Stimulated activated CD8-positive, alpha-beta memory T cell treated with anti-CD3 and anti-CD28 coated beads, Interleukin-7, amount 100 ng/mL, for 4 hours (primary cell): ENCODE measurements around the gene SIRPG.
"Not testable (repeated sequence)": the region's sequence is repeated elsewhere in the genome, so short reads cannot be mapped to it uniquely, and the experiment has no call there.

Experiments
- DNase-seq, 2 donors: peaks; one replicate each; pipeline ENCODE4 v3.0.0-alpha.2; 2020; ENCODE audit warnings: low read depth in 2 of 2

Gene SIRPG

DNA sequence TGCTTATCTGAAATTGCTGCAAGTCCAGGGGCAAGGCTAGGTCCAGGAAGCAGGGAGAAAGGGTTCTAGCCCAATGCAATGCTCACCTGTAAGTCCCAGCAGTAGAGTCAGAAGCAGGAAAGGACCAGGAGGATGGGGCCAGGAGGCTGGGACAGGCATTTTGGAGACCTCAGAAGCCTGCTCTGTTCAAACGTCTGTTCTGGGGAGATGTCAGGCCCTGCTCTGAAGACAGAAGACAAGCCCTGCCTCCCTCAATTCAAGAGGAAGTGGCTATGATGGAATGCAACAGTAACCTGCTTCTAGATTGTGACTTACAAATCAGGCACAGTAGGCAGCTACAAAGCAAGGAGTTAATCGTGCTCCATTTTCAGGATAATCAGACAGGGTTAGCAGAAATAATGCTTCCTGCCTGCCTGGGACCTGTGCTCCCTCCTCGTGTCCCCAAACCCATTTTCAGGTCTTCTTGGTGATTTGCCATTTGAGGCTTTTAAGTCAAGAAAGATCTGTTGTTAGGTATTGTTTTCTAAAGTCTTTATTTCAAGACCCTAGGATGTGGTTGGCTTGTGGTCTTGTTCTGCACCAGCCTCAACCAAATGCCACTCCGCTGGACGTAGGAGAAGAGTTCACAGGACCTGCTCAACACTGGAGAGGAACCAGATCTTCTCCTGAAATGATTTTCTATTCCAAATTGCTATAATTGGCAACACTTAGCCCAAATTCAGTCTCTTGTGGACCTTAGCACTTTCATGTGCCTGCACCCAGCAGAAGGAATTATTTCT, at the start of gene SIRPG:
Gene SIRPG, minus strand, starts transcription at position 224 of the 779 bp plus-strand sequence. Its CDS starts 65 bp downstream, at position 159.
- no peak for DNase-seq

GRCh38 chr20:1706887-1707286, 49.3 kb upstream of the SIRPG start:
- not testable (repeated sequence) for DNase-seq

GRCh38 chr20:1706079-1706478, 48.5 kb upstream of the SIRPG start:
- no peak for DNase-seq

GRCh38 chr20:1702855-1703254, 45.3 kb upstream of the SIRPG start:
- DNase-seq = no peak

GRCh38 chr20:1702328-1702727, 44.7 kb upstream of the SIRPG start:
- DNase-seq = no peak

DNA sequence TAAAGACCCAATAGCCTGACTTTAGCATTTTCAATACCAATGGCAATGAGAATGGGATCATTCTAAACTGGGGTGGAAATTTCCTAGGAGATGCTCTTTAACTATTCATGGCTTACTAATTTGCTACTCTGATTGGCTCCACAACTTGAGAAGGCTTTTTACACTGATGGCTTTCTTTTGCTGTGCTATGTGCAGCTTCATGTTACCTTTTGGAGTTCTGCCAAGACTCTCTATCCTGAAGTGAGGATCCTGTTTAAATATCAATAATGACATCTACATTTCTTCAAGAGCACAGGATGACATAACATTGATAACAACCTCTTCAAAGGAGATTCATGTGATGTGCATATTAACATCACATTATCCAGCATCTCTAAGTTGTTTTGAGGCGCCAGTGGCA, 43.4 kb upstream of the SIRPG start:
- DNase-seq = no peak

- DNase-seq = no peak
These were observed 40.0 kb upstream of the SIRPG start for GRCh38 chr20:1697592-1697991.

- no peak for DNase-seq
These were observed 39.1 kb upstream of the SIRPG start for GRCh38 chr20:1696521-1697209.

DNA sequence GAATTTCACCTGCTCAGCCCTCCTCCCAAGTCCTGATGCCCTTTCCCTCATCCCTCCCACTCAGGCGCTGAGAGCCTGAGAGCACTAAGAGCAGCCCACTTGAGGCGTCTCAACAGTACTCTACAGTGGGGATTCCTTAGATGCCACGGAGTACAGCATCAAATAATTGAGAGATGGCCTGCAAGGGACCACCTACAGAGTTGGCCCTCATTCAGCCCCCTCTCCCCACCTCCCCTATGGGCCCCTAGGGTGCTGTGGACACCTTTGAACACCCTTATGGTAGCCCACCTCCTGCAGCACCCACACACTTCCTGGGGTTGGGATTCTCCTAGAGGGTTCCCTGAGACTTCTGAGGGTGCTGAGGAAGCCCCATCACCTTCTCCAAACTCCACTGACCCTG, 37.1 kb upstream of the SIRPG start:
- DNase-seq = no peak

GRCh38 chr20:1693427-1693826, 35.8 kb upstream of the SIRPG start:
- no peak for DNase-seq

DNA sequence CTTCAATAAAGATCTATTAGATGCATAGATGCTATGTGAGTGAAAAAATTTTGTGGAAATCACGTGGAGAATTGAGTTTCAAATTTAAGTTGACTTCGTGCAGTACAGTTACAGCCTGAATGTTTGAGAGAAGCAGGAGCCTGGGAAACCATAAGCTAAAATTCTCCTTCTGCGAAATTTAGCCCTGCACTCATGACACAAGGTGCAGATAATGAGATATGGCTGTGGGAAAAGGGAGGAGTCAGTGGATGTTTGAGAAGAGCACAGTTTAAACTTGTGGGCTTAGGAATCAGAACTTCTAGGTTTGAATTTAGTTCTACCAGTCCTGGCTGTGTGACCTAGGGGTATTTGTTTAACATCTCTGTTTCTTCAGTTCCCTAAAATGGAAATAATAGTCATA, 32.1 kb upstream of the SIRPG start:
- DNase-seq = no peak

- no peak for DNase-seq
These were observed 31.4 kb upstream of the SIRPG start for GRCh38 chr20:1688886-1689538.

- no peak for DNase-seq
These were observed 29.5 kb upstream of the SIRPG start for GRCh38 chr20:1687053-1687452.

- no peak for DNase-seq
These were observed 28.7 kb upstream of the SIRPG start for GRCh38 chr20:1686151-1686748.

- no peak for DNase-seq
These were observed 27.9 kb upstream of the SIRPG start for GRCh38 chr20:1685304-1686052.

DNA sequence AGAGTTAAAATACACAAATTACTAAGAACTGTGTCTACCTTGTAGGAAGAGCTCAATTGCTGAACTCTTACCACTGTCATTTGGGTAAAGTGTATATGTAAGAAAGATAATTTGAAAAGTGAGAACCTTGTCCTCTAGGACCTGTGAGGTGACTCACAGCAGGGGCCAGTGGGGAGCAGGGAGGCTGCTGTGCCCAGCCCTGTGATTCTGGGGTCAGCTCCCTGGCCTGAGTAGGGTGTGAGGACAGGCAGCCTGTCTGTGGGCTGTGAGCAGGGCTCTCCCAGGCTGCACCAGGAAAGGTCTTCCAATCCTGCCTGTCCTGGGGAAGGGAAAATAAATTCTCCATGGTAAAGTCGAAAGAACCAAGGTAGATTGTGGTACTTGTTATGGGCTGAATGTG, 27.3 kb upstream of the SIRPG start:
- DNase-seq = no peak

GRCh38 chr20:1676650-1677049, 19.1 kb upstream of the SIRPG start:
- DNase-seq = no peak

- DNase-seq = no peak
These were observed 17.6 kb upstream of the SIRPG start for GRCh38 chr20:1674990-1675780.

GRCh38 chr20:1674361-1674760, 16.8 kb upstream of the SIRPG start:
- DNase-seq = peak in 1 of 2 donors; percentile 13

DNA sequence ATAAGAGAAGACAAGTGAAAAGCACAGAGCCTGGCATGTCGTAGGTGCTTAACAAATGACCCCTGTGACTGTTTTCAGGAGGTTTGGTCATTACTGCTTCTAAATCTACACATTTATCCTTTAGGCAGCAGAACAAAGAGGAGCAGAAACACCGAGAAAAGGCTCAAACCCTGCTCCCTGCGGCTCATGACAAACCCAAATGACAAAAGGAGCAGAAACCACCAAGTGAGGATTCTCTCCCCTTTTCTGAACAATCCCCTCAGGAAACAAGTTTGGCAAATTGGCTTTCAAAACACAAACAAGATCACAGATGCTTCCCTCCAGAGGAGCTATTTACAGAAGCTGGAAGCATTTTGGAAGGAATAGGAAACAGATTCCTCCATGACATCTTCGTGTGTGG, 15.8 kb upstream of the SIRPG start:
- no peak for DNase-seq

DNA sequence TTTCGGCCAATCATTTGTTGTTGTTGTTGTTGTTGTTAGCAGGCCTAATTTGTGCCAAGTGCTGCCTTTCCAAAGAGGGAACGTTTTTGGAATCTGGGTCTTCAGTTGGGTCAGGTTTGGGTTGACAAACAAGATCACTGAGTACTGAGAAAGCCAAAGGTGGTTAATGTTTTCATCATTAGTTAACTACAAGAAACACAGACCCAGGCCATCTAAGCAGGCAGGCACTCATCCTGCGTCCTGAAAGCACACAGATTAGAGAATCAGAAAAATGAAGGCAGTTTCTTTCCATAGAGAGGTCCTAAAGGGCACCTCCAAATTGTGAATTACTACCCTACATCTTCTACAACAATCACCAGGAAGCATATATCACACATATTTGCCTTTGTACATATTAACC, 15.1 kb upstream of the SIRPG start:
- DNase-seq = no peak
